ENCODE data around the gene EXOC6B. TPM values are rescaled to one million over a fixed set of nuclear protein-coding genes. Genes with fewer than 3 reads are reported as not detected.

The EXOC6B gene
- total RNA-seq, 2 donors from 2014 or later: 16.6 to 36.6 TPM

- Histone ChIP-seq H3K9me3 (no peaks in the 10 kb centered on the region), H3K4me3 (no peak overlapping the region), H3K36me3 (no peaks in the 10 kb centered on the region), H3K27ac (no peak overlapping the region), H3K27me3 (replicated peaks; ENCODE audit: insufficient read depth) (no peaks in the 10 kb centered on the region), H3K4me1 (replicated peaks) (no peaks in the 10 kb centered on the region)
- TF ChIP-seq POLR2A (IDR thresholded peaks at IDR 0.05) (no peak), POLR2AphosphoS5 (IDR thresholded peaks at IDR 0.05) (no peak), CTCF (IDR thresholded peaks at IDR 0.05) (no peak)
- no peak for DNase-seq (ENCODE audit: low spot score)
- intact Hi-C loops (cut with DNase I): no loop called here
Observed at GRCh38 chr2:72363406-72363805, 462.4 kb downstream of the EXOC6B start.

- H3K36me3 ChIP-seq: no peaks in the 10 kb centered on the region
- TF ChIP-seq POLR2AphosphoS5 (IDR thresholded peaks at IDR 0.05) (no peak), CTCF (IDR thresholded peaks at IDR 0.05) (no peak), POLR2A (IDR thresholded peaks at IDR 0.05) (no peak)
- H3K27me3 ChIP-seq (replicated peaks; ENCODE audit: insufficient read depth): no peaks in the 10 kb centered on the region
- DNase-seq (ENCODE audit: low spot score): no peak
- no peak overlapping the region for H3K27ac ChIP-seq
- intact Hi-C loops (cut with DNase I): no loop called here
- H3K4me3 ChIP-seq: no peak overlapping the region
- no peaks in the 10 kb centered on the region for H3K9me3 ChIP-seq
- H3K4me1 ChIP-seq (replicated peaks): no peaks in the 10 kb centered on the region
Observed at GRCh38 chr2:72362733-72363132, 463.1 kb downstream of the EXOC6B start.

GRCh38 chr2:72361521-72361920 is 464.3 kb downstream of the EXOC6B start:
- 38% methylated on average over 2 of the region's 2 CpGs for WGBS
- no peaks in the 10 kb centered on the region for H3K9me3 ChIP-seq
- H3K27me3 ChIP-seq (replicated peaks; ENCODE audit: insufficient read depth): no peaks in the 10 kb centered on the region
- no peaks in the 10 kb centered on the region for H3K36me3 ChIP-seq
- no peak for DNase-seq (ENCODE audit: low spot score)
- intact Hi-C loops (cut with DNase I): no loop called here
- H3K4me3 ChIP-seq: no peak overlapping the region
- no peaks in the 10 kb centered on the region for H3K4me1 ChIP-seq (replicated peaks)
- no peak overlapping the region for H3K27ac ChIP-seq
- TF ChIP-seq CTCF (IDR thresholded peaks at IDR 0.05) (no peak), POLR2AphosphoS5 (IDR thresholded peaks at IDR 0.05) (no peak), POLR2A (IDR thresholded peaks at IDR 0.05) (no peak)

GRCh38 chr2:72361042-72361441 is 464.8 kb downstream of the EXOC6B start:
- no peak for DNase-seq (ENCODE audit: low spot score)
- Histone ChIP-seq H3K27ac (no peak overlapping the region), H3K27me3 (replicated peaks; ENCODE audit: insufficient read depth) (no peaks in the 10 kb centered on the region), H3K4me3 (no peak overlapping the region), H3K9me3 (no peaks in the 10 kb centered on the region), H3K36me3 (no peaks in the 10 kb centered on the region), H3K4me1 (replicated peaks) (no peaks in the 10 kb centered on the region)
- WGBS: 98% methylated on average over 1 of the region's 1 CpG
- intact Hi-C loops (cut with DNase I): no loop called here
- TF ChIP-seq CTCF (IDR thresholded peaks at IDR 0.05): no peak
- TF ChIP-seq POLR2AphosphoS5 (IDR thresholded peaks at IDR 0.05): no peak
- TF ChIP-seq POLR2A (IDR thresholded peaks at IDR 0.05): no peak

GRCh38 chr2:72350852-72351251 is 475.0 kb downstream of the EXOC6B start:
- Histone ChIP-seq H3K4me3 (no peak overlapping the region), H3K9me3 (no peaks in the 10 kb centered on the region), H3K27ac (no peak overlapping the region), H3K27me3 (replicated peaks; ENCODE audit: insufficient read depth) (no peaks in the 10 kb centered on the region), H3K4me1 (replicated peaks) (no peaks in the 10 kb centered on the region), H3K36me3 (no peaks in the 10 kb centered on the region)
- intact Hi-C loops (cut with DNase I): no loop called here
- TF ChIP-seq CTCF (IDR thresholded peaks at IDR 0.05) (no peak), POLR2AphosphoS5 (IDR thresholded peaks at IDR 0.05) (no peak), POLR2A (IDR thresholded peaks at IDR 0.05) (no peak)
- 99% methylated on average over 2 of the region's 2 CpGs for WGBS
- no peak for DNase-seq (ENCODE audit: low spot score)

Data from prostate gland (tissue), 2 donors.